T-helper 22 cell (primary cell): ENCODE measurements around the gene DSC1.

Source experiments
- DNase-seq: peaks from one replicate; pipeline ENCODE4 v3.0.0-alpha.2; 2020; ENCODE audit warnings: low read depth

DSC1 gene

DNA sequence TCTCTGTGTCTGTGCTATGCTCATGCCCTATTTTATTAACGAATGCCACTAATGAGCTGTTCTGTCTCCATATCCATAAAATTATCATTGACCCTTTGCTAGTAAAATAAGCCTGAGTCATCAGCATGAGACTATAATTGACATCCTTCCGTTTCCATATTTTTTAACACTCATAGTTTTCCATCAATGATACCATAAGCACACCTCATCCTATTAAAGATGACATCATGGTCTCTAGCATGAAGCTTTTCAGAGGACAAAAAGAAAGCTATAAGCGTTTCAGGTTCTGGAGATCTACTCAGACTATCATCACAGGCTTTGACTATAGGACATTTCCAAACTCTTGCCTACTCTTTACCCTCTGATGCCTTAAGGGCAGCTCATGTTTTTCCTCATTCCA is 59.2 kb downstream of the DSC1 start:
- no peak for DNase-seq

DNA sequence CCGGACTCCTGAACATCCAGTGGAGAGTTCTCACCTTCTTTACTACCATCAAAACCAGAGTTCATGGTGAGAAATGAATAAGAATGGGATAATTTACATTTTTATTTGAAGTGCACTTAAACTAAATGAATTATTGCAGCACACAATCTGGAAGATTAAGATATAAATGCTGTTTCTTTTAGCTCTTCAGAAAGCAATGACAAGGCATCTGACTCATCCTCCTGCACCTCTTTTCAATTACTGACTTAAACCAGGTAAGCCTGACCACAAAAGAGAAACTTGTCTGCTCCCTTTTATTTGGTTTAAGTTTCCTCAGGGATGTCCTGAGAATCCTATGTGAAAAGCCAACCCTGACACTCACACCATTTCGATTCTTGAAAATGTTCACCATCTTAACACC is 59.7 kb downstream of the DSC1 start:
- no peak for DNase-seq

DNA sequence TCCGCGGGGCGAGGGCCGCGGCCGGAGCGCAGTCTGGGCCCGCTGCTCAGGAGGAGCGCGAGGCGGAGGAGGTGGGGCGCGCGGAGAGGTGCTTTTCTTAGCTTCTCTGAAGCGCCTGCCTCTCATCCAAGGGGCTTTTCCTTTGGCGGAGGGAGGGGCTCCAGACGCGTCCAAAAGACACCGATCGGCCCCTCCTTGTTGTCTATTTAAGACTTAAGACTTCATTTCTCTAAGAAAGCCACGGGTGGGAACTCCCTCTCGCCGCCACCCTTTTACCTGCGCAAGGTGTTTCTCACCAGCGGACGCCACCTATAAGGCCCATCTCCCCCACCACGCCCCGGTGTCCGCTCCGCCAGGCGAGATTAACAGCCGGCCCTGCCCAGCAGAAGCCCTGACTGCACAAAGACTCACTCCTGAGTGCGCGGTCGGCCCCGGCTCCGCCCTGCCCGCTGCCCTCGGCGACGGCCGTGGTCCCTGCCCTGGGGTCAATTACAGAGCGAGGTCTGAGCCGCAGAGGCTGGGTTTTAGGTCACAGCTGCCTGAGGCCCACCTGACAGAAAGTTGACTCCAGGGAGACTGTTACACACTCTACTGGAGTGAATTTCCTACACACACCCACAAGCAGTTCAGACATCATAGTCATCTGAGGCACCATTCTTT is 60.5 kb downstream of the DSC1 start, which contains the start of gene DSC2:
TSS of gene DSC2 (minus strand) at position 397 of the 660 bp plus-strand sequence. CDS start 450 bp downstream, outside the sequence.
- no peak for DNase-seq

DNA sequence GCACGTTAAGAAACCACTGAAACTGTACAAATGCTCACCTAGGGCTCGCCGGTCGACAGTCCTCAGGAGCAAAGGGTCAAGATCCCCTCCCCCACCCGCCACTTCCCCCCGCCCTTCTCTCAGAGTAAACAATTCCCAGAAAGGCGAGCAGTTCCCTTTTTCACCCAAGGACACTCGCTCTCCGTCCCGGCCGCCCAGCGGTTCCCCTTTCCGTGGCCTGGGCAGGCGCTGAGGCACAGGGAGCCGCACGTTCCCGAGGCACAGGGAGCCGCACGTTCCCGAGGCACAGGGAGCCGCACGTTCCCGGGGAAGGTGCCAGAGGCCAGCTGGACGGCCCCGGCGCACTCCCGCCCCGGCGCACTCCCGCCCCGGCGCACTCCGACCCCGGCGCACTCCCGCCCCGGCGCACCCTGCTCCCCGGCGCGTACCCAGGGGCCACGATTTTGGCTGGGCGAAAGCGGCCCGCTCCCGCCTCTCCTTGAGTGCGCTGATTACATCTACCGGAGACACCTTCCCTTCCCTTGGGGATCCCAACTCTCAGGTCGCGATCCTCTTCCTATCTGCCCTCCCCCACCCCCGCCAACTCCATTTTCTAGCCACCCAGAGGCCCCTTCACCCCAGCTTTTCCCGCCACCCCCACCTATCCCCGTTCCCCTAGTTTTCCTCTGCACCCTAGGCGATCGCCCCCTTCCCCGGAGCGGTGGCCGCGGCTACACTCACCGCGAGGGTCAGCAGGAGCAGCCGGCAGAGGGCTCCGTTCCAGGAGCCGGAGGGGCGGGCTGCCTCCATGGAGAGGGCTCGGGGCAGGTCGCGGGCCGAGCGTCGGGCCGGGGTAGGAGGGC is 61.3 kb downstream of the DSC1 start:
- no peak for DNase-seq

DNA sequence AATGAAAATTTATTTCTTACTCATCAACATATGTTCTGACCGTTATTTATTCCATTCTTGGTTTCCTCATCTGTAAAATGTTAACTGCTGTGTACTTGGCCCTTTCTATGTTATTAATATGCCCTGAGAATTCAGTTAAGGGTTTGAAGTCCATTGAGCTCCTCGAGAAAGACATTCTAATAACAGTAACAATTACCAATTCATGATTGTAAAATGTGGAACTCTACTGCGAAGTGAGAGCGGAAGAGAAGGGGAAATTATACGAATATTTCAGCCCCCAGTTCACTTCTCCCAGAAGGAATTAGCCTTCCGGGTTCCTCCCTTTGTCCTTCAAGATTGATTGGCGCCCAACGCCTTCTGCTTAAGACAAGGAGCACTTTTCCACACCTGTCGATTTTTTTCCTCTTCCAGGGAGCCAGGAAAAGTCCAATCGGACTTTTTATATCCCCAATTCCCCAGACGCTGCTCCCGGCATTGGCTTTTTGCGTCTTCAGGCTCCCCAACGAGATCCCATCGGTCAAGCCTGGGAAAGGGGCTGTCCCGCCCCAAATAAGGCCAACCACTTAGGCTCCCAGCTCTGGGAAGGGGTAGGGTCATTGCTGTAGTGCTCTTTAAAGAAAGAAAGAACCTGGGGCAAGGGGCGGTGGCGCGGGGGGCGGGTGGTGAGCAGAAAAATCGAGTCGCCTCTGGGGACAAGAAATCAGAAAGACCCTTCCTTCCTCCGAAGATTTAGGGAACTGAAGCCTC is 62.0 kb downstream of the DSC1 start:
- DNase-seq = no peak

DNA sequence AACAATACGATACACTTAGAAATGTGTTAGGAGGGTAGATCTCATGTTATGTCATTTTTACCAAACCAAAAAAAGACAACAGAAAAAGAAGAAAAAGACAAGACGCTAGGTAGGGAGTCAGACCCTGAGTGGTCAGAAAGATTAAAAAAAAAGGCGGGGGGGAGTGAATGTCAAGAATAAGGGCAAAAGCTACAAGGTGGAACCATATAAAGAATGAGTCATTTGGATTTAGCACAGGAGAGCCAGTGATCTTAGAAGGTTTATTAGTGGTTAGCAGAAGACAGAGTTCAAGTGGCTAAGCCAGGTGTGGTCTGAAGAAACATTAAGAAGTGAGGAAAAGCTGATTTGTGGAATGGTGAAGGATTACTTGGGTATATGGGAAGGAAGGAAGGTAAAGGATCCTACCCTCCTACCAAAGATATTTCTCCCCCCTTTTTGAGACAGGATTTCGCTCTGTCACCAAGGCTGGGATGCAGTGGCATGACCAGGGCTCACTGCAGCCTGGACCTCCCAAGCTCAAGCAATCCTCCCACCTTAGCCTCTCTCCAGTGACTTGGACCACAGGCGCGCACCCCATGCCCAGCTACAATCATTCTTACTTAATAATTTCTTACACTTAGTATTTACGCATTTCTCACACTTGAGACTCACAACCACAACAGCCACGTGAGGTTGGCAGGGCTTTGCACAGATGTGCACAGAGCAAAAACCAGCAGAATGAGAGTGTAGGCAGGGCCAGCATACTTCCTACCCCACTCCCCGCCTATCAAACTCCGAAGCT is 63.0 kb downstream of the DSC1 start:
- no peak for DNase-seq

DNA sequence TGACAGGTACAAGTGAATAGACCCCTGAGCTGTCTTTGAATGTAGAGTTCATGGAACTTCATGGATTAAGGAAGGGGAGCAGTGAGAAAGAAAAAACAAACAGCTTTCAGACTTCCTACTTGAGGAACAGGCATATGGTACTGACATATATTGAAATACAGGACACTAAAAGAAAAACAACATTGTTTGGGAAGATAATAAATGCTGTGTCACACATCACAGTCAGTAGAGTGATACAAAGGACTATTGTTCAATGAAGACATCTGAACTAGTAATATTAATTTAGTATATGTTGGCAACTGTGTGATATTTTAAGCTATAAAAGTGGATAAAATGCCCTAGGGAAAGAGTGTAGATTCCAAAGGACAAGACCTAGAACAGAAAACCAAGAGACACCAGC is 63.8 kb downstream of the DSC1 start:
- DNase-seq = no peak

DNA sequence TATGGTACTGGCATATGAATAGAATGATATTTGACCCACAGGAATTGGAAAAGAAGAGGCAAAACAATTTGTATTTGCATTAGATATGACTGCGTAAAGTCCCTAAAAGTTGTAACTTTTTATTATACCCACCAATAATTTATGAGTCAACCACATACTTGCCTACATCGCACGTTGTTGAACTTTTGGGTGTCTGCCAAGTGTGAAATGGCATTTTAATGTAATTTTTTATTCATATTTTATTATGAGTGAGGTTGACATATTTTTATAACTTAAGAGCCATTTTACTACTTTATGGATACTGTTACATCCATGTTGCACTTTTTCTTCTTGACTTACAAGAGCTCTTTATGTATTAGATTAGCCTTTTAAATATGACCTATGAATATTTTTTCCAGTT is 65.0 kb downstream of the DSC1 start:
- no peak for DNase-seq

DNA sequence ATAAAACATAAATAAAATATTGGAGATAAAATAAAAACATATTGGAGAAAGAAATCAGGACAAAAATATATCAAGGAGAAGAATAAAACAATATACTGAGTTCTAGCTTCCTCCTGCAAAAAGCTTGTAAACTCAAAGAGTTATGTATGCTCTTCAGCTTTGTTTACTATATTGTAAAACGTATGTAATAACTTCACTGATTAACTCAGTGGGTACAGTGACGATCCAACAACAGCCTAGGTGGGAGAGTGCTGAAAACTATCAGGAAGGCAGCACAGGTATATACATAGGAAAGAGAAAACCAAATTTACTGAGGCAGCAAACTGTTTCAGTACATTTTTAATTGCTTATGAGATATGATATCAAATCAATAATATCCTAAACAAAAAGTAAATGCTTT is 68.8 kb downstream of the DSC1 start:
- no peak for DNase-seq

DNA sequence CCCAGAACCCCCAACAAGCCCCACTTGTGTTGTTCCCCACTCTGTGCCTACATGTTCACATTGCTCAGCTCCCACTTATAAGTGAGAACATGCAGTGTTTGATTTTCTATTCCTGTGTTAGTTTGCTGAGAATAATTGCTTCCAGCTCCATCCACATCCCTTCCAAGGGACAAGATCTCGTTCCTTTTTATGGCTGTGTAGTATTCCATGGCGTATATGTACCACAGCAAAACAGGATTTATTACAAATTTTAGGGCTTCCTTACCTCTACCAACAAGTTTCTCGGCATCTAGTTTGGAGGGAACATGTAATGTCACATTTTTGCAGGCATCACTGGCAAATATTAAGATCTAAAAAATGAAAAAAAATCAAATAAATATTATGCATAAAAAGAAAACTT is 69.4 kb downstream of the DSC1 start:
- DNase-seq = no peak

DNA sequence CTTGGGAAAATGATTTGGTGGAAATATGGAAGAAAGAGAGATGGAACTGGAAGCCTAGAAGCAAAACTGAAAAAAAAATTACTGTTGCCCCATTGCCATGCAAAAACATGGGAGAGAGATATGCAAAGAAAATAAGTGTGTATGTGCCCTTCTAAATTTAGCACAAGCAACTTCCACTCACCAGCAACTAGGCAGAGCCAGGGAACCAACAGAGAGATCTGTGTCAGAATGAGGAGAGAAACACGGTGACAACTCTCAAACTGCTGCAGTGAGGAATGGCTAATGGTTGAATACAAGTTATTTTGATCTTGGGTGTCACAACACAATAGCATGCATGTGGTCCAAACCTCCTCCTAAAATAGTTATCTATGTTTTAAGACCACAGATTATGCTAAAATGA is 71.3 kb downstream of the DSC1 start:
- no peak for DNase-seq

DNA sequence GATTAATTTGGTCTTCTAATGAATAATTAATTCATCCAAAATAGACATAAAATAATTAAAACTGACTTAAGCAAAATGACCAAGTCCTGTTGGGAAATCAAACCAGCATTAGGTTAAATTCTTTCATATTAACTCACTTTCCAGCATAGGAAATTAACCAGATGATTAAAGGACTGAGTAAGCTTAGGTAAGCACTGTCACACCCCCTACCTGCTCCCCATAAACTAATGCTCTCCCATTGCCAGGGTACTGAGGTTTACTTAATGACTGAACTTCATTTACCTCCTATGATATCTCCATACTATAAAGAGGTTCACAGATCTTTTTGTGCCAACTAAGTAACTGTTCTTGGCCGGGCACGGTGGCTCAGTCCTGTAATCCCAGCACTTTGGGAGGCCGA is 74.1 kb downstream of the DSC1 start:
- DNase-seq = no peak

DNA sequence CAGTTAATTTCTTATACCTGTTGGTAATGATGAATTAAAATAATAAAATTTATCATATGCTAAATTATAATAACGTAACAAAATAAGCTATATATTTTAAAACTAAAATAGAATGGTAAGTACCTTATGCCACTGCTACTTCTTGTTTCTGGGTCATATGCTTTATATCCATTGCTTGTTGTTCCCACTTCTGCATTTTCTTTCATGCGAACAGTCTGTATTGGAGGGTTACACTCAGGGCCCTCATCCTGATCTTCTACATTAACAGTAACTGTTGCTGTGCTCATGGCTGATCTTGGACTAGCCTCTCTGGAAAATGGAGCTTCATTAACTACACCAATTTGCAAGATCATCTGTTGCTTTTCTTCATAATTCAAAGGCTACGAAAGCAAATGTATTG is 82.7 kb downstream of the DSC1 start:
- DNase-seq = no peak
